ENCODE results near the gene TEX35. TPM values are rescaled to one million over a fixed set of nuclear protein-coding genes. Genes with fewer than 3 reads are reported as not detected.

Gene TEX35
- total RNA-seq, 1 experiment from 2014 or later = not detected

DNA sequence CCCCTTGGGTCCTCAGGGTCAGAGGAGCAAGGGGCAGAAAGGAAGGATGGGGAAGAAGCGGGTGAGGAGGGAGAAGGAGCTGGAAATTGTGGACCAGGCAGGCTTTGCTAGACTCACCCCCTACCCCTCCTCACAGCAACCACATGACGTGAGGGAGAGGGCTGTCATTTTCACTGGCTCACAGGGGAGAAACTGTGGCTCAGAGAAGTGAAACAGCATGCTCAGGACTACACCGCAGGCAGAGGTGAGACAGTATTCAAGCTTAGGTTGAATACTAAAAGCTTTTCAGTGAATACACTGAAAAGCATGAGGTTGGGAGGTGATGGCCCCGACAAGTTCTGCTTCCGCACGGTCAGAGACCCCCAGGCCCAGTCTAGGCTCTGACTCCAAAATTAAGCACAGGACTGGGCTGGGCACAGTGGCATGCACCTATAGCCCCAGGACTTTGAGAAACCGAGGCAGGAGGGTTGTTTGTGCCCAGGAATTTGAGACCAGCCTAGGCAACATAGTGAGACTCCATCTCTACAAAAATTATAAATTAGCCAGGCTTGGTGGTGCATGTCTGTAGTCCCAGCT, 14.9 kb upstream of the TEX35 start:
- H3K4me1 ChIP-seq (ENCODE audit: control insufficient read depth in 1 of 2, insufficient read depth in 2 of 2, low read length in 2 of 2) = peaks cover 0 to 7% of the 10 kb centered on the region in 2 experiments; a peak in 1 of 4 replicates
- no TSS peak for BruUV-seq (replicated peaks)
- H3K4me3 ChIP-seq (replicated peaks in 1 of 2; ENCODE audit: low read depth in 1 of 2, low read length in 2 of 2) = no peak overlapping the region
- POLR2A ChIA-PET = no interaction called here
- DNase-seq (ENCODE audit: low read depth, low spot score) (no peak), ATAC-seq (no peak)
- no peak for TF ChIP-seq EZH2phosphoT487 (IDR thresholded peaks at IDR 0.05; ENCODE audit: borderline replicate concordance)
- no peak for TF ChIP-seq ZNF274 (IDR thresholded peaks at IDR 0.05; ENCODE audit: low read depth, low read length)
- no peak for TF ChIP-seq POLR2A (IDR thresholded peaks at IDR 0.05; ENCODE audit: borderline replicate concordance, extremely low read depth, insufficient read depth, insufficient read length)
- TF ChIP-seq RAD21 (IDR thresholded peaks at IDR 0.05; ENCODE audit: low read depth) = no peak
- TF ChIP-seq ZFX (IDR thresholded peaks at IDR 0.05) = no peak
- TF ChIP-seq, protein P1, sequence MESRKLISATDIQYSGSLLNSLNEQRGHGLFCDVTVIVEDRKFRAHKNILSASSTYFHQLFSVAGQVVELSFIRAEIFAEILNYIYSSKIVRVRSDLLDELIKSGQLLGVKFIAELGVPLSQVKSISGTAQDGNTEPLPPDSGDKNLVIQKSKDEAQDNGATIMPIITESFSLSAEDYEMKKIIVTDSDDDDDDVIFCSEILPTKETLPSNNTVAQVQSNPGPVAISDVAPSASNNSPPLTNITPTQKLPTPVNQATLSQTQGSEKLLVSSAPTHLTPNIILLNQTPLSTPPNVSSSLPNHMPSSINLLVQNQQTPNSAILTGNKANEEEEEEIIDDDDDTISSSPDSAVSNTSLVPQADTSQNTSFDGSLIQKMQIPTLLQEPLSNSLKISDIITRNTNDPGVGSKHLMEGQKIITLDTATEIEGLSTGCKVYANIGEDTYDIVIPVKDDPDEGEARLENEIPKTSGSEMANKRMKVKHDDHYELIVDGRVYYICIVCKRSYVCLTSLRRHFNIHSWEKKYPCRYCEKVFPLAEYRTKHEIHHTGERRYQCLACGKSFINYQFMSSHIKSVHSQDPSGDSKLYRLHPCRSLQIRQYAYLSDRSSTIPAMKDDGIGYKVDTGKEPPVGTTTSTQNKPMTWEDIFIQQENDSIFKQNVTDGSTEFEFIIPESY (IDR thresholded peaks at IDR 0.05; ENCODE audit: extremely low read depth, insufficient replicate concordance, low read length) = no peak
- no peak for TF ChIP-seq CEBPB (IDR thresholded peaks at IDR 0.05; ENCODE audit: low read depth)
- no peak for TF ChIP-seq ELF1 (IDR thresholded peaks at IDR 0.05; ENCODE audit: borderline replicate concordance, low read depth)
- TF ChIP-seq SRF (IDR thresholded peaks at IDR 0.05; ENCODE audit: low read depth) = no peak
- no peak for TF ChIP-seq CBX3 (IDR thresholded peaks at IDR 0.05; ENCODE audit: low read depth)
- TF ChIP-seq YY1 (IDR thresholded peaks at IDR 0.05; ENCODE audit: extremely low read depth, insufficient replicate concordance, low read depth, low read length) = no peak
- no peak for TF ChIP-seq SP1 (IDR thresholded peaks at IDR 0.05; ENCODE audit: low read depth)
- no peaks in the 10 kb centered on the region for H3K36me3 ChIP-seq (ENCODE audit: control insufficient read depth in 1 of 2, insufficient read depth in 2 of 2, low read length in 2 of 2)
- no peak overlapping the region for H3K4me2 ChIP-seq (ENCODE audit: low read length)
- no peak overlapping the region for H2AFZ ChIP-seq (ENCODE audit: low read depth, low read length, poor library complexity, severe bottlenecking)
- H3K9me2 ChIP-seq (ENCODE audit: insufficient read depth) = no peaks in the 10 kb centered on the region
- intact Hi-C loops (cut with micrococcal nuclease) = no loop called here
- H3K79me2 ChIP-seq (ENCODE audit: insufficient read depth, low read length) = no peaks in the 10 kb centered on the region
- H3K27ac ChIP-seq (ENCODE audit: low read depth, low read length) = no peak overlapping the region
- no peaks in the 10 kb centered on the region for H4K20me1 ChIP-seq (ENCODE audit: insufficient read depth)
- H3K27me3 ChIP-seq (ENCODE audit: insufficient read depth, low read length) = no peaks in the 10 kb centered on the region
- RAD21 ChIA-PET (ENCODE audit: low non-redundant PET in 1 of 2, low total read pairs in 2 of 2, uncharacterized antibody in 2 of 2, unreplicated experiment in 2 of 2) = no interaction called here
- H3K9ac ChIP-seq (ENCODE audit: low read length) = no peak overlapping the region
- CTCF ChIA-PET = no interaction called here
- no peaks in the 10 kb centered on the region for H3K9me3 ChIP-seq (ENCODE audit: control insufficient read depth in 1 of 2, insufficient read depth in 1 of 2, low read depth in 1 of 2, low read length in 2 of 2)
